ENCODE measurements around the gene AP5Z1.

Gene AP5Z1, protein sequence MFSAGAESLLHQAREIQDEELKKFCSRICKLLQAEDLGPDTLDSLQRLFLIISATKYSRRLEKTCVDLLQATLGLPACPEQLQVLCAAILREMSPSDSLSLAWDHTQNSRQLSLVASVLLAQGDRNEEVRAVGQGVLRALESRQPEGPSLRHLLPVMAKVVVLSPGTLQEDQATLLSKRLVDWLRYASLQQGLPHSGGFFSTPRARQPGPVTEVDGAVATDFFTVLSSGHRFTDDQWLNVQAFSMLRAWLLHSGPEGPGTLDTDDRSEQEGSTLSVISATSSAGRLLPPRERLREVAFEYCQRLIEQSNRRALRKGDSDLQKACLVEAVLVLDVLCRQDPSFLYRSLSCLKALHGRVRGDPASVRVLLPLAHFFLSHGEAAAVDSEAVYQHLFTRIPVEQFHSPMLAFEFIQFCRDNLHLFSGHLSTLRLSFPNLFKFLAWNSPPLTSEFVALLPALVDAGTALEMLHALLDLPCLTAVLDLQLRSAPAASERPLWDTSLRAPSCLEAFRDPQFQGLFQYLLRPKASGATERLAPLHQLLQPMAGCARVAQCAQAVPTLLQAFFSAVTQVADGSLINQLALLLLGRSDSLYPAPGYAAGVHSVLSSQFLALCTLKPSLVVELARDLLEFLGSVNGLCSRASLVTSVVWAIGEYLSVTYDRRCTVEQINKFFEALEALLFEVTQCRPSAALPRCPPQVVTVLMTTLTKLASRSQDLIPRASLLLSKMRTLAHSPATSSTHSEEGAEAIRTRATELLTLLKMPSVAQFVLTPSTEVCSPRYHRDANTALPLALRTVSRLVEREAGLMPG

DNA sequence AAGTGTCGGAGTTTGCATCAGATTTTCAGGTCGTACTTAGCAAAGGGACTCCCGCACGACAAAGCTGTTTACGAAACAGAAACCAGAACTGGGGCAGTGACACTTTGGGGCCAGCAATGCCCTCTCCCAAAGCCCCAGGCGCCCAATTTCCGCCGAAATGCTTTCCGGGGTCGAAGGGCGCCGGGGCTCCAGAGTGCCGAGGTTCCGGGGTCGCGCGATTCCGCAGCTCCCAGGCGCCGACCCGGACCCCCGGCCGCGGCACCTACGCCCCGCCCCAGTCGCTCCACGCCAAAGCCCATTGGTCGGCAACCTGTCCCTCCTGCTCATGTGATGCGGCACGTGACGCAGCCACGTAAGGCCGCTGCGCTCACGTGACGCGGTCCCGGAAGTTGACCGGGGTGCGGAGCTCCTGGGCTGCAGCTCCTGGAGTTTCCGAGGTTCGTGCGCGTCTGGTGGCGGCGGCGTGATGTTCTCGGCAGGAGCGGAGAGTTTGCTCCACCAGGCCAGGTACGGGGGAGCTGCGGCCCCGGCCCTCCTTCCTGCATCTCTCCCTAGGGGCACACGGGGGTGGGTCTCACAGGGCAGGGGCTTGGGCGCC lies at the start of gene AP5Z1:
TSS of gene AP5Z1 (plus strand) at position 374 of the 598 bp plus-strand sequence. CDS start at position 467, 93 bp downstream.
- DNase-seq: peak; percentile 98

DNA sequence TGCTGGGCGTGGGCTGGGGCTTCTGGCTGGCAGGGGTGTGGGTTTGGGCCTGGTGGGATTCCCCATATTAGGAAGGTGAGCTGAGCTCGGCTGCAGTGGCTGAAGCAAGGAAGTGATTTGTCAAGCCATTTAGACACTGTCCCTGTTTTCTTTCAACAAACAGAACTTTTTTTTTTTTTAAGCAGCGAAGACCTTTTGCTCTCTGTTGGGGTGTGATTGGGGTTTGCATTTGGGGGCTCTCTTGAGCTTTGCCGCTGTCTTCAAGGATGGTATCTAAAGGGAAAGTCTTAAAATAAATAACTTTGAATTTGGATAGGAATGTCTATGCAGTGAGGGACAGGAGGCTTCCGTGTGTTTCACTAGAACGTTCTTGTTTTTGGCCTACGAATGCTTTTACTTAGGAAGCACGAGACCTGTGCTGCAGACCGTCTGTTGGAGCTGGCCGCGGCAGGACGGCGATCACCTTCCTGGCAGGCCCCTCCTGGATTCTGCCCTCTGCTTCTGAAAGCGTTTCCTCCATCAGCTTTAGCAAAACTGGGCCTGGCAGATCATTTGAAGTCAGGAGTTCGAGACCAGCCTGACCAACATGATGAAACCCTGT lies 49.5 kb upstream of the AP5Z1 start:
- DNase-seq: no peak

DNA sequence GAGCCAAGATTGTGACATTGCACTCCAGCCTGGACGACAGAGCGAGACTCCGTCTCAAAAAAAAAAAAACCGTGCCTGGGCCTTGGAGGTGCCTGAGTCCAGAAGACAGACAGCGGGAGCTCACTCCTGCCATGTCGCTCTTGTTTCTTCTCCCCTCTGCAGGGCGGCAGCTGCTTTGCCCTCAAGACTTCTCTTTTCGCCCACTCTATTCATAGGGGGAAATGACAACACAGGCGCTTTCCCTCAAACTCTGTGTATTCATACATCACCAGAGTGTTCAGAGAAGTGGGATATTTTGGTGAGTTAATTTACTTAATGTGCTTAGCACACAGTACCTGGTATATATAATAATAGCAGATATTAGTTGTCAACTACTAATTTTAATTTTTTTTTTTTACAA lies 48.9 kb upstream of the AP5Z1 start:
- DNase-seq: no peak

DNA sequence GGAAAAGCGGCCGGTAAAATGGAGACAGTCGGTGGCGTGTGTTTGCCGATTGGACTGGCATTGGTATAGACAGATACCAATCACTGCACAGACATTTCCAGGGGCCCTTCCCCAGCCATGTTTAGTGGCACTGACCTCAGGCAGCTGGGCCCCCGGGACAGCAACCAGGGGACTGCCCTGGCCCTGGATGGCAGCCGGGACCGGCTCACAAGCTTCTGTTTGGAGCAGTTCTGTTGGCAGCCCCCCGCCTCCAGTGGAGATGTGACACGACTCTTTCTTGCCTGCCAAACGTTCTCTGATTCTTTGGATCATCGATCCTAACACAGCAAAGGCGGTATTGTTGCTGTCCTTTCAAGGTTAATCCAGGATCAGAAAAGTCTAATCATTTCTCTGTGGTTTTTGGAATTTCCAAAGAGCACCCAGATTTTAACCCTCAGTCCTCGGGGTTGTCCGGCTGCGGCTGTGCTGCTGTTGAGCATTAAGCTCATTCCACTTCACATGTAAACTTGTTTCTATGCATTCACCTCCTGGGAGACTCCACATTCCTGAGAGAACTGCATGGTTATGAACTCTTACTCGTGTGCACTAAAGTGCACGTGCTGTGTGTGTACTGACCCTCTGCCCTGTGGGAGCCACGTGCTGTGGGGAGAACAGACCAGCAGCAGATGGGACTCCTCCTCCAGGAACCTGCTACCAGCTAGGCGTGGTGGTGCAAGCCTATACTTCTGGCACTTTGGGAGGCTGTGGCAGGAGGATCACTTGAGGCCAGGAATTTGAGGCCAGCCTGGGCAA lies 47.3 kb upstream of the AP5Z1 start:
- DNase-seq: no peak

DNA sequence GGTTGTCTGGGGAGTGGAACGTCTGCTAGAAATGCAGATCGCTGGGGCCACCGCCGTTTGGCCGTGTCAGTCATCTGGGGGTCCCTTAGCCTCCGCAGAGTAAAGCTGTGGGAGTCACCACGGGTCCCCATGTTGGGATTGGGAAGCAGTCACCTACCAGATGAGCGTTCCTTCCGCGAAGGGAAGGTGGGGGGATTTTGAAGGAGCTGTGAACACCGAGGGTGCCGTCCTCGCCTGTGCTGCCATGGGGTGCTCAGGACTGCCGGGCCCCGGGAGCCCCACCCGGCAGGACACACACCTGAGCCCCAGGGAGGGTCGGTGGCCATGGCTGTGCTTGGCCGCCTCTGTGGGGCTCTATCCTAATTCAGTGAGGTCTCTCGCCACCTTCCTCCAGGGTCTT lies 46.2 kb upstream of the AP5Z1 start:
- DNase-seq: no peak

DNA sequence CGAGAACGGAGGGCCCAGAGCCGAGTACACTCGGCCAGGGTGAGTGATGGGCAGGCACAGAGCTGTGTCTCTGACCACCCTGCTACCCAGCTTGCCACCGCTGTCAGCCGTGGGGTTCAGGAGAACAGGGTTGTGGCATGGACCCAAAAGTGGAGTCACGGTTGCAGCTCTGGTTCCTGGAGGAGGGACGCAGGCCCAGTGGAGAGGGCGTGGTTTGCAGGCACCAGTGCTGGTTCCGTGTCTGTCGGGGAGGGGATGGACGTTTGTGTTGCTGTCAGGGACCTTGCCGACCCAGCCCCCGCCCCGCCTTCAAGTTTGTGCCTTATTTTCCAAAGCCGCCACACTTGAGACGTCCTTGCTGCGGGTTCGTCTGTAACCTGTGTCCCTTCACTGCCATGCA lies 45.1 kb upstream of the AP5Z1 start:
- no peak for DNase-seq

DNA sequence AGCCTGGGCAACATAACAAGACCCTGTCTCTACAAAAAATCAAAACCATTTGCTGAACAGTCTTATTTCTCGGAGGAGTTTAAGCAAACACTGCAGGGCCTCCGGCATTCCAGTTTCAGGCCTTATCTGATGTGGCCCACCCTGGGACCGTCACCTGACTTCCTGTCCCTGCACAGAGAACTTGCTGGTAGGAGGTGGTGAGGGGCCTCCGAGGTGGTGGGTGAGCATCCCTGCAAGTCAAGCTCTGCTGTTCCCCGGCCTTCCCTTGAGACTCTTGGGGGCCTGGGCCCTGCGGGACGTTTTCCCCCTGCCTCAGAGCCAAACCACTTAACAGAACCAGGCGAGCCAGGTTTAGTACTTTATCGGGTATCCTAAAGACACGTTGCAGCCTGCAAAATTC lies 44.5 kb upstream of the AP5Z1 start:
- no peak for DNase-seq

DNA sequence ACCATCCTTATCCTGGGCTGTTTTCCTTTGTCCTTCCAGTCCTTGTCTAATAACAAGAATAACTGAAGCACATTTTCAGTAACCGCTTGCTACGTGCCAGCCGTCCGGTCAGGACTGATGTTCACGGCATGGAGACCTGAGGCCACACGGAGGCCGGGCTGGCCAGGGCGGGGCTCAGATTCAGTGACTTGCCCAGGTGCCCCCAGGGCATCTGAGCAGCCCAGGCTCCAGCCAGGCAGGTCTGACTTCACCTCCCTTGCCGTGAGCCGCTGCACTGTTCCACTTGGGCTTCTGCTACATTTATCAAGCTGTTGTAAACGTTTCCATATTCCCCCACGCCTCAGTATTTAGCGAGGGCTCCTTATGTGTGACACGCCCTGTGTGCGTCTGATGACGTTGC lies 43.6 kb upstream of the AP5Z1 start:
- no peak for DNase-seq

DNA sequence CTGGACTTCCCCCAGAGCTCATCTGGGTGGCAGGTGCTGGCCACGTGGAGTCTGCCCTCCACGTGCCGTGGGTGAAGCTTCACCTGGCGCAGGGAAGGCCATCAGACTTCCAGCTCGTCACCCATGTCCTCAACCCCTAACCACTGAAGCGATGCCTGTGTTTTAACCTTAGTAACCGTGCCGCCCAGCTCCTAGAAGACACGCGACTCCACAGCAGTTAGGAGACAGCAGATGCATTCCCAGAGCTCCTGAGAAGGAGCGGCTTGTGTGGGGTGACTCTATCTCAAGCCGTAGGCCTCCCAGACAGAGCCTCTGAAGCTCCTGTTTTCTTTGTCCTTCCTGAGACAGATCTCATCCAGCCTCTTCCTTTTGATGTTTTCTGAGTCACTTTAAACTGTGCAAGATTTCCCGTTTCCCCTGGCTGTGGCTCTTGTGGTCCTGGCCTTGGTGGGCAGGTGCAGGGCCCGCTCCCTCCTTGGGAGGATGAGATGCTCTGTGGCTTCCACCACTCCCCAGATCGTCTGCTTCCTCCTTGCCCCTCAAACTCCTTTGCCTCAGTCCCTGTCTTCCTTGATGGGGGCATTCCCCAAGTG lies 41.4 kb upstream of the AP5Z1 start:
- DNase-seq: no peak

DNA sequence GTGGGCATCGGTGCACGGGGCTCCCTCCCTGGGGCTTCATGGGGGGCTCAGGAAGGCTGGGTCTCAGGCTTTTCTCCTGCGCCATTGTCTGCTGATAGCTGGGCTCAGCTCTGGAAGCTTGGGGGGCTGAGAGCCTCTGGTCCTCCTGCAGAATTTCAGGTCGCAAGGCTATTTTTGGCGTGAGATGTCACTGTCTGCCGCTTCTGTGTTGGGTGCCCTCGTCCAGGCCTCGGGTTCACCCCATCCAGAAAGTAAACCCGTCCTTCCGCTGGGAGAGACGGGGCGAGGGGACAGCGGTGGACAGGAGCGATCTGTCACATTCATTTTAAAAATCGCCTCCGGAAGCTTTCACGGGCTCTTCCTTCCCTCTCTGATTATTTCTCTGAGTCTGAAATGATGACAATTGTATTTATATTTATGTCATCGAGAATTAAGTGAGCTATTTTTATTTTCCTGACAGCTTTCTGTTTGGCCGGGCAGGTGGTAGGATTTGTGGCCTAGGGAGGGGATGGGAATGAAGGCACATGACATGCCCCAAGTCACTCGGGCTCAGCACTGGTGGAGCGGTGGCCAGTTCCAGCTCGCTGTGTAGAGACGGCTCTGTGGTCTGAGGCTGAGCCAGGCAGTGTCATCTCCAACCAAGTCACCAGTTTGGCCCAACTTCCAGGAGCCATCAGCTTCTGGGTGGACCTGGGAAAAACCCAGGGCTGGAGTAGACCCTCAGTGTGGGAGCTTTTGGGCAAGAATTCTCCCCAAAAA lies 40.7 kb upstream of the AP5Z1 start:
- DNase-seq: no peak

DNA sequence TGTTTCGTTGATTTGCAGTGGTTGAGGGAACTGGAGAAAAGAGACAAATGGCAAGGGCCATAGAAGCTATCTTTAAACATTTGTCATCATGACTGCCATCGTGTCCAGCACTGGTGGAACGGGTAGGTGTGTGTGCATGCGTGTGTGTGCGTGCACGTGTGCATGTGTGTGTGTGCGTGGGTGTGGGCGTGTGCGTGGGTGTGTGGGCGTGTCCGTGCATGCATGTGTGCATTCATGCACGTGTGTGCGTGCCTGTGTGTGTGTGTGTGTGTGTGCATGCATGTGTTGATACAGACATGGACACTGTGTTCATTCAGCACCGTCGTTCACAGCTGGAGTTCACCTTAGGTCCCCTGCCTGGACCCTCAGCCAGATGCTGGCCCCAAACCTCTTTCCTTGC lies 38.1 kb upstream of the AP5Z1 start:
- DNase-seq: no peak

DNA sequence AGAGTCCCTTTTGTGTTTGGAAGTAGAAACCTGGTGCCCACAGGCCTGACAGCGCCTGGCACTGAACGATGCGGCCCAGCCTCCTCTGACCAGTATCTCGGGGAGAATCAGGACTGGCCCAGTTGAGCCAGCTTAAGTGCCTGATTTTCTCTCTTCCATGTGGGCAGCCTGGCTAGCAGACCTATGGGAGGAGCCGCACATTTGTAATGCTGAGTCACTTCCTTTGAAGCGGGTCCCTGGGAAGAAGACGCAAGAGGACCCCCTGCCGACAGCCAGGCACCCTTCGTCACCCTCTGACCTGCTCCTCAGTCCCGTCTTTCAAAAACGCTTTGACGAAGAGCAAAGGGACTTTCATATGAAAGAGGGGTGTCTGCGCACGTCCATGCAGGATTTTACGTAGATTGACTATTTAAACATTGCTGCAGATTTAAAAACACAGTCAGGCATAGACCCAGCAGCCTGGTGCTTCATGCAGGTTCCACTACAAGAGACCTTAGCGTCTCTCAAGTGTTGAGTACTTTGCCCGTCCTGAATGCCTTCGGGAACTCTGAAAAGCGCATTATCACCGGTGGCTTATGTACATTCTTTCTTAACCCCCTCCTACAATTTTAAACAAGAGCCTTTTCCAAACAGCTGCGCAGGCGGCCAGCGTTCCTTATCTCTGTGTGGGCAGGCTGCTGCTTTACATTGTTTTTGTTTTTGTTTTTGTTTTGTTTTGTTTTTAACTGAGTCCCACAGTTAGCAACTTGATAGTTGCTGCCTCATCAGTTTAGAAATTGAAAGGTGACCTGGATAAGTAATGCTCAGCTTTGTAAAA lies 36.5 kb upstream of the AP5Z1 start:
- peak; percentile 87 for DNase-seq

DNA sequence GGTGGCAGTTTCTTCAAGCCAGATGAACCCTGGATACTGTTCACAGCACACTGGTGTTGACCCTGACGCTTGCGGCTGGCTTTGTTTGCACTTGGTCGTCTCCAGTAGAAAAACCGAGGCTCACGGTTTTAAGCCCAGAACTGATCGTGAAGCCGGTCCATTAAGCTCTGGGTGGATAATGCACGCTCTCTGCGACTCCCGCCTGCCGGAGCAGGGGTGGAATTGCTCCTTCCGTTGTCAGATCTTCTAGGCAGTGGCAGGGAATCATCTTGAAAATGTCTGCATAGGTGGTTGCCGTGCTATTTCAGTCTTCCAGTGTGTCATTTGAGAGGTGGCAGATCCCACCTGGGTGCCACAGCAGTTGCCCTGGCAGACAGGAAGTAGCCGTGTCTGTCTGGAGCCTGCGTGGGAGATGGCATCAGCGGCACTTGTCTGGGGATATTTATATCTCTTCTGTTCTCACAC lies 35.9 kb upstream of the AP5Z1 start:
- DNase-seq: no peak

DNA sequence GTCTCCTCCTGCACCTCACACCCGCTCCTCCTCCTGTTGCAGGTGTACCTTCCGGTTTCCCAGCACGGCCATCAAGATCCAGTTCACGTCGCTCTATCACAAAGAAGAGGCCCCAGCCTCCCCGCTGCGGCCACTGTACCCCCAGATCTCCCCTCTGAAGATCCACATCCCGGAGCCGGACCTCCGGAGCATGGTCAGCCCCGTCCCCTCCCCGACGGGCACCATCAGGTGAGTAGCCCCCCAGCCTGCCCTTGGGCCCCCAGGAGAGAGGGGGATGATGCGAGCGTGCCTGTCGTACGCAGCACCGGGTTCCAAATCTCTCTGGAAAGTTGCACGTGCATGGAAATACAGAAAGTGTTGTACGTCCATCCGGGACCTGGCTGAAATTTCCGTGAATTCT lies 34.6 kb upstream of the AP5Z1 start:
- DNase-seq: no peak

DNA sequence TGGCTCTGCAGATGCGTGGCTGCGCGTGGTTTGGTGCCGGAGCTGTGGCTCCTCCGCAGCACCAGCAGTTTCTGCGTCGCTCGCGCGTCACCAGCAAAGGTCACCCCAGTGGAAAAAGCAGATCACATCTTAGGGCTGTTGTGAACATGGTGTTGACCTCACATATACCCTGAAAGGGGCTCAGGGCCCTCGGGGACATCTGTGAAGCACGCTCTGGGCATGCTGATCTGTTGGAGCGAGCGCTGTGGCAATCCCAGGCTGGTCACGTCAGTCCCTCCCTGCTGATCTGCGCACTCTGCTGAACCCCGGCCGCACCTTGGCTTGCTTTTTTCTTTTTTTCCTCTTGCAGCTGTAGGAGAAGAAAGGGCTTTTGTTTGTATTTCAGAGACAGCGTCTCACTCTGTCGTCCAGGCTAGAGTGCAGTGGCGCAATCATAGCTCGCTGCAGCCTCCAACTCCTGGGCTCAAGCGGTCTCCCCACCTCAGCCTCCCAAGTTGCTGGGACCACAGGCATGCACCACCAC lies 33.3 kb upstream of the AP5Z1 start:
- DNase-seq: no peak

DNA sequence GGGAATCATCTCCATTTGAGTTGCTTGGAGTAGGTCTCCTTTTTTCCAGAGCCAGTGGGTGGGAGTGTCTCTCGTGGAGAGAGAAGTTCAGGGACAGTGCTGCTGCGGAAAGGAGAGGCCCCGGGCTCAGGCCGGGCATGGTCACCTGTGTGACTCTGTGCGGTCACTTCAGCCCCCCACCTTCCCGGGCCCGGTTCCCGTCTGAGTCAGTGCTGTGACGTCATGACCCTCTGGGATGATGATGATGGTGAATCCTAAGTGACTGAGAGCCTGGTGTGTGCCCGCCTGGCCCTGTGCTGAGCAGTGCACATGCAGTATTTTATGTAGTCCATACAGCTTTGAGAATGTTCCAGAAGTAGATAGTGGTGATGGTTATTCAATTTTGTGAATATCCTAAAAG lies 32.6 kb upstream of the AP5Z1 start:
- DNase-seq: no peak

DNA sequence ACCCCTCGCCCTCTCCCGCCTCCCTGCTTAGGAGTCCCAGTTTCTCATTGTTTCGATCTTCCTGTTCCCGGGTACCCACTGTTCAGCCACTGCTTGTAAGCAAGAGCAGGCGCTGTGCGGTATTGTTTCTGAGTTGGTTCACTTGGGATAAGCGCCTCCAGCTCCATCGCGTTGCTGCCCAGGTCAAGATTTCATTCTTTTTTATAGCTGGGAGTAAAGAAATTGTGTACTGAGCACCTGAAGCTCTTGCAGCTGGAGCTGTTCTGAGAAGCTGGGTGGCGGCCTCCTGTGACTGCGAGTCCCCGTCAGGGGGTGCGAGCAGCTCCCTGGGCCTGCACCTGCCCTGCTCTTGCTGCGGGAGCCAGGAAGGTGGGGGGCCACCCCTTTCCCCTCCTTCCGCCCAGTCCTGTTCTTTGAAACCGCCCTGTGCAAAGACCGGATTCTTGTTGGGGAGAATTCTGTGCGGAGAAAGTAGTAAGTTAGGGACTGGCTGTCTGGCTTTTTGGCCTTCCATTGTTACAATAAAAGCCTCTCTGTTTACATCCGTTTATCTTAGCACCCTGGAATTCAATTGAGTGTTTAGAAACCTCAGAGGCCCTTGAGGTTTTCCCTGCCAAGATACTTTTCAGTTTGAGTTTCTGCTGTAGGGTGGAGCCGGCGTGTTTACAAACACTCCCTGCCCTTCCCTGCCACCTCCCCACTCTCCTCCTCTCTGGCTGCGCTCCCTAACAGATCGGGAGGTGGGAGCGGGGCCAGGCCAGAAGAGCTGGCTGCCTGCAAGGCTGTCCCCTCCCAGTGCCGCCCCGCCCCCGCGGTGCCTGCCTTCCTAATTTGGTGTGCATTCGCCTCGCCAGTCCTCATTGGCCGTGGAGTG lies 30.8 kb upstream of the AP5Z1 start:
- peak; percentile 89 for DNase-seq

DNA sequence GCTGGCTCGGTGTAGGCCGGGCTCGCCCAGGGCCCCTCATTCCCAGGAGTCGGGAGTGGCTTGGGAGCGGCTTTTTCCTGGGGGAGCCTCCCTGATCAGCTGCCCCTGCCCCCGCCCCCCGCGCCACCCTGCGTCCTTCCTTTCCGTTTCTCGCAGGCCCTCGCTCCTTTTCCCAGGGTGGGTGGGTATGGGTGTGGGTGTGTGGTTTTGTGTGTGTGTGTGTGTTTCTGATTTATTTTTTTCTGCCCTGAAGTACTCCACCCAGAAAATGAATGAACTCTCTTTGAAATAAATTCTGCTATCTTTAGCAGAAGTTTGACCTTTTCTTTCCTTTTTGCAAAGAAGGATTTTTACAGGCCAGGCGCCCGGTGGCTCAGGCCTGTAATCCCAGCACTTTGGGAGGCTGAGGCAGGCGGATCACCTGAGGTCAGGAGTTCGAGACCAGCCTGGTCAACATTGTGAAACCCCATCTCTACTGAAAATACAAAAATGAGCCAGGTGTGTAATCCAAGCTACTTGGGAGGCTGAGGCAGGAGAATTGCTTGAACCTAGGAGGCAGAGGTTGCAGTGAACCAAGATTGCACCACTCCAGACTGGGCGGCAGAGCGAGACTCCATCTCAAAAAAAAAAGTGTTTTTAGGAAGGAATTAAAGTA lies 30.0 kb upstream of the AP5Z1 start:
- no peak for DNase-seq

Measured in 8988T (cell line).